GM21619 (cell line): ENCODE results near the gene ALDH1A2.

ENCODE experiments used
- ATAC-seq: cut with Tn5 transposase; IDR thresholded peaks from one replicate; pipeline ENCODE4 v1.9.1; 2021; ENCODE audit not compliant: unreplicated experiment

The ALDH1A2 gene

GRCh38 chr15:57910672-57911071 is 154.8 kb downstream of the ALDH1A2 start:
- no peak for ATAC-seq

- ATAC-seq = no peak
Observed at GRCh38 chr15:57909388-57909787, 156.1 kb downstream of the ALDH1A2 start.

GRCh38 chr15:57903626-57904025 is 161.9 kb downstream of the ALDH1A2 start:
- no peak for ATAC-seq
